ENCODE data around the gene COL15A1.
A peak's percentile ranks its signal among the peaks of the same experiment; 100 is the strongest.

Gene COL15A1

DNA sequence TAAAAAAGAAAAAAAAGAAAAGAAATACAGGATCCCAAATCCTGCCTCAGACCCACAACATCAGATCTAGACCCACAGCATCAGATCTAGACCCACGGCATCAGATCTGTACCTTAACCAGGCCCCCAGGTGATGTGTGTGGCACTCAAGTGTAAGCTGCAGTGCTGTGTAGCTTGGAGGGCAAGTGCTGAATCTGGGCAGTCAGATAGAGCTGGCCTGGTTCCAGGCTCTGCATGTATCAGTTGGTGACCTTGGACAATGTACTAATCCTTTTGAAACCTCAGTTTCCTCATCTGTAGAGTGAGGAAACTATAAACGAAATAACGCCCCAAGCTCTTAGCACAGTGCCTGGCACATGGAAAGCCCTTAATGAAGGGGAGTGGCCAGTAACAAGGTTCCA is 16.7 kb downstream of the COL15A1 start:
- no peak overlapping the region for H3K4me3 ChIP-seq (replicated peaks; ENCODE audit: low read depth, low read length)
- TF ChIP-seq, protein P1, sequence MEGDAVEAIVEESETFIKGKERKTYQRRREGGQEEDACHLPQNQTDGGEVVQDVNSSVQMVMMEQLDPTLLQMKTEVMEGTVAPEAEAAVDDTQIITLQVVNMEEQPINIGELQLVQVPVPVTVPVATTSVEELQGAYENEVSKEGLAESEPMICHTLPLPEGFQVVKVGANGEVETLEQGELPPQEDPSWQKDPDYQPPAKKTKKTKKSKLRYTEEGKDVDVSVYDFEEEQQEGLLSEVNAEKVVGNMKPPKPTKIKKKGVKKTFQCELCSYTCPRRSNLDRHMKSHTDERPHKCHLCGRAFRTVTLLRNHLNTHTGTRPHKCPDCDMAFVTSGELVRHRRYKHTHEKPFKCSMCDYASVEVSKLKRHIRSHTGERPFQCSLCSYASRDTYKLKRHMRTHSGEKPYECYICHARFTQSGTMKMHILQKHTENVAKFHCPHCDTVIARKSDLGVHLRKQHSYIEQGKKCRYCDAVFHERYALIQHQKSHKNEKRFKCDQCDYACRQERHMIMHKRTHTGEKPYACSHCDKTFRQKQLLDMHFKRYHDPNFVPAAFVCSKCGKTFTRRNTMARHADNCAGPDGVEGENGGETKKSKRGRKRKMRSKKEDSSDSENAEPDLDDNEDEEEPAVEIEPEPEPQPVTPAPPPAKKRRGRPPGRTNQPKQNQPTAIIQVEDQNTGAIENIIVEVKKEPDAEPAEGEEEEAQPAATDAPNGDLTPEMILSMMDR (IDR thresholded peaks at IDR 0.05; ENCODE audit: low read depth, low read length, missing control alignments) = no peak
- DNase-seq (ENCODE audit: extremely low read depth, low read depth) = no peak

DNA sequence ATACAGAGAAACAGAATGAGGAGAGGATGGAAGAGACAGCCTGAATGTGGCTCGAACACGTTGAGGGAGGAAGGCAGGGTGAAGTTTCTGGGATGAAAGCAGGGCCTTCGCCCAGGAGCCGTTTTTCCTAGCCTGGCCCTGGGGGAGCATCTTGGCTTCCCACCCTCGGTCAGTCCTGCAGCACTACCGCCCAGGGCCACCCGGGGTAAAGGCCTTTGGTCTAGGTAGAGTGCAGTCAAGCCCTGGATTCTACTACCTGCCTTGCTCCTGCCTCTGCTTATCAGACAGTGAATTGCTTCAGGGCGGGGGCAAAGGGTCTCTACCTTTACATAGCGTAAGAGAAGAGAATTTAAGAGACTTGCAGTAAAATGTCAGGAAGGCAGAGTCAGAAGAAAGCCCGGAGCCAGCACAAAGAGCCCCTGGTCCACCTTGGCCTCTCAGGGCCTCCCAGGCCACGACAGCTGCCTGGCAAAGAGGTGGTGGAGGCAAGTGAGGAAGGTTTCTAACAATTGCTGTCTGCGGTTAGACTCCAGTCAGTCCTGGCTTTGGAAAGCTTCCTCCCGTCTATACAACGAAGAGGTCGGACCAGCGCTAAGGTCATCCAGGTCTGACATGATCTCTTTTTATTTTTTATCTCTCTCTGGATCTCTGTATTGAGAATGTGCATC is 17.9 kb downstream of the COL15A1 start:
- no peak for DNase-seq (ENCODE audit: extremely low read depth, low read depth)
- TF ChIP-seq, protein P1 (IDR thresholded peaks at IDR 0.05; ENCODE audit: low read depth, low read length, missing control alignments) = no peak
- H3K4me3 ChIP-seq (replicated peaks; ENCODE audit: low read depth, low read length) = no peak overlapping the region

DNA sequence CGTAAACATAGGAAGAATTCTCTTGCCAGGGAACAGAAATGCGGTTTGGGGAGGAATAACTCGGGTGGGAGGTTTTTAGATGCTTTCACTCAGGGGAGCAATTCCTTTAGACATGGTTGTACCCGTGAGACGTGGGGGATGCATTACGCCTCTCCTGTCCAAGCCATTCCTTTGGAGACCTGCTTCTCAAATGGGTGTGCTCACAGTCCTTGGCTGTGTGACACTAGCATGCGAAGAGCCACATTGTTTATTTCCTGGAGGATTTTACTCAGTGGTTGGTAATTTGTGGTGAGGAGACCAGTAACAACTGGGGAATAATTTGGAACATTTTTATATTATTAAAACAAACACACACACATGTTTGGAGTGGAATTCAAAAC is 18.5 kb downstream of the COL15A1 start:
- DNase-seq (ENCODE audit: extremely low read depth, low read depth) = peak; percentile 76
- H3K4me3 ChIP-seq (replicated peaks; ENCODE audit: low read depth, low read length) = no peak overlapping the region
- TF ChIP-seq, protein P1 (IDR thresholded peaks at IDR 0.05; ENCODE audit: low read depth, low read length, missing control alignments) = no peak

DNA sequence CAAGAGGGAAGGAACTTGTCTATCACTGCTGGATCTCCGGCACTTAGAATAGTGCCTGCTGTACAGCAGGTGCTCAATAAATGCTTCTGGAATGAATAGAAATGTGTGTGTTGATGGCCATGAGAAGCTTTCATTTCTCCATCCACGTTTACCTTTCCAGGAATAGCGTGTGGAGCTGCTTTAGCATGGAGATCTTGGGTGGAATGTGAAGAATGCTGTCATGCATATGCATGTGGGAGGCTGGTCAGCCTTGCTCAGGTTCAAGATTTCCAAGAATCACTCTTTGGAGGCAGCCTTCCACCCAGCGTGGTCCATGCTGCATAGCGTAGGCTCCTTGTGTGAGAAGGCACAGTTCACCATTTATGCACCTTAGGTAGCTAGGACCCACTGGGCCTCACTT is 19.2 kb downstream of the COL15A1 start:
- no peak overlapping the region for H3K4me3 ChIP-seq (replicated peaks; ENCODE audit: low read depth, low read length)
- no peak for DNase-seq (ENCODE audit: extremely low read depth, low read depth)
- TF ChIP-seq, protein P1 (IDR thresholded peaks at IDR 0.05; ENCODE audit: low read depth, low read length, missing control alignments) = no peak

DNA sequence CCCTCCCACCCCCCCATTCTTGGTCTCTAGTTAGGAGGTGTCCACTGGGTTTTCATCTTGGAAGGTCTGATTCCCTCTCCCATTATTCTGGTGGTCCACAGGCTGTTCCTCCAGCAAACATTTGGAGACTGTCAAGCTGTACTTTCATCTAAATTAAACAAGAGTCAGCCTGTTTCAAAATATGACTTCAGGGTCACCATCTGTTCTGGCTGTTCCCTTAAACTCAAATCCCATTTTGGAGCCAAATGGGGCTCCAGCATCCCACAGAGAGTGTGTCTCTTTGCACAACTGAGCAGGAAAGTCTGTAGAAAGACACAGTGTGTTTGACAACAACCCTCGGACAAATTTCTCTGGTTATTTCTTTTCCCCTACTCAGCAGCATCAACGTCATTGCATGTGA is 20.5 kb downstream of the COL15A1 start:
- TF ChIP-seq, protein P1 (IDR thresholded peaks at IDR 0.05; ENCODE audit: low read depth, low read length, missing control alignments) = no peak
- DNase-seq (ENCODE audit: extremely low read depth, low read depth) = no peak
- H3K4me3 ChIP-seq (replicated peaks; ENCODE audit: low read depth, low read length) = no peak overlapping the region

DNA sequence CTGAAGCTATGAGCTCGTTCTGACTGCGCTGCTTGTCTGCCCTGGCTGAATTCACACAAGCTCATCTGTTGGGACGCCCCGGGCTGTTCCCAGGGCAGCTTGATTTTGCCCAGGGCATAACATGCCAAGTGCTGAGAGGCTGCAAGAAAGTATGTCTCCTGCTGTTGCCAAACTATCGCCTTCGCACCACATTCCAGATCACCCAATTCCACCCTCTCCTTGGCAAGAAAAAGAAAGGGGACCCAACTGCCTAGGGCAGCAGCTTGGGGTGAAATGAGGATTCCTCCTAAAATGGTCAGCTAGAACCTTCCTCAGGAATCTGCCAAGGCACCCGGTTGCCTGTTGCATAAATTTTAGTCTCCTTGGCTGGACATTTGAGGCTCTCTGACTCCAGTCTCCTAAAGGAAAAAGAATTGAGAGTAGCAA is 21.2 kb downstream of the COL15A1 start:
- TF ChIP-seq, protein P1 (IDR thresholded peaks at IDR 0.05; ENCODE audit: low read depth, low read length, missing control alignments) = no peak
- no peak for DNase-seq (ENCODE audit: extremely low read depth, low read depth)
- no peak overlapping the region for H3K4me3 ChIP-seq (replicated peaks; ENCODE audit: low read depth, low read length)

DNA sequence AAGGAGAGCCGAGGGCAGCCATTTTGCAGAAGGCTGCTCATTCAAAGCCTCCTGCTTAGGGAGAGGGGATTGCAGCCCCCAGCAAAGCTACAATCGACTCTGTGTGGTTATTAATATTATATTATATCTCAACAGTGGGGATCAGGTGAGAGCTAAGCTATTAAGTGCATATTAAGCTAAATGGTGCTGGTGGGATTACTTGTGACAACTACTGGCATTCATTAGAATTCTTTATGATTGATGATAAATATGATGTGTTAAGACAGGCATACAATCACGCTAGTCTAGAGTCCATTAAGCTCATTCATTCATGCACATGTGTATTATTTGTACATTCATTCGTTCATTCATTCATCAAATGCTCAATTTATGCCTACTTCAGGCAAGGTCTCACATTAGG is 23.0 kb downstream of the COL15A1 start:
- TF ChIP-seq, protein P1 (IDR thresholded peaks at IDR 0.05; ENCODE audit: low read depth, low read length, missing control alignments) = no peak
- H3K4me3 ChIP-seq (replicated peaks; ENCODE audit: low read depth, low read length) = no peak overlapping the region
- DNase-seq (ENCODE audit: extremely low read depth, low read depth) = no peak
